CD4-positive, alpha-beta T cell treated with Interleukin-4 for 4 hours (primary cell): Measurements from ENCODE around the gene PDCD2L.
"Not testable (repeated sequence)": the region's sequence is repeated elsewhere in the genome, so short reads cannot be mapped to it uniquely, and the experiment has no call there.

Experiments used
- DNase-seq: peaks from one replicate; pipeline ENCODE4 v3.0.0-alpha.2; 2020

The PDCD2L gene

DNA sequence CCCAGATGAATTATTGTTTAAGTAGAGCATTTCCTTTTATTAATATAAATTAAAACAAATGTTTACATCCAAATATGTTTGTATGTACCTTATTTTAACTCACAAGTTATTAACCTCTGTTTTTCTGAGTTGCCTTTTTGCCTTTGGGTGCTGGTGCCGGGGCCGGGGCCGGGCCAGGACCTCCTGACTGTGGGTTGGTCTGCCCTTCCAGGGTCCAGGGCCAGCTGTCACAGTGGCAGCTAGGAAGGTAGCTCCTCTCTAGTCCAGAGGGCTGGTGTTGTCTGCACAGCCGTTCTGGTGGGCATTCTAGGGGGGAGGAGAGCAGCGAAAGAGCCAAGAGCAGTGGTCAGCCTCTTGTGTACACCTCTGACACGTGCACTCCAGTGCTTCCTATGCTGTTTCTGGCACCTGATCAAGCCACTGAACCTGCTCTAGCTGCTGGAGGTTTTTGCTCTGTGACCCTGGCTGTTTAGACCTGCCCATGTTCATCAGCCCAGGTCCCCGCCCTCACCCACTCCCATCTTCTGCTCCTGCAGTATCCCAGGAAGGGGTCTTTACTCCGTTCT lies 22.0 kb downstream of the PDCD2L start:
- DNase-seq: no peak

DNA sequence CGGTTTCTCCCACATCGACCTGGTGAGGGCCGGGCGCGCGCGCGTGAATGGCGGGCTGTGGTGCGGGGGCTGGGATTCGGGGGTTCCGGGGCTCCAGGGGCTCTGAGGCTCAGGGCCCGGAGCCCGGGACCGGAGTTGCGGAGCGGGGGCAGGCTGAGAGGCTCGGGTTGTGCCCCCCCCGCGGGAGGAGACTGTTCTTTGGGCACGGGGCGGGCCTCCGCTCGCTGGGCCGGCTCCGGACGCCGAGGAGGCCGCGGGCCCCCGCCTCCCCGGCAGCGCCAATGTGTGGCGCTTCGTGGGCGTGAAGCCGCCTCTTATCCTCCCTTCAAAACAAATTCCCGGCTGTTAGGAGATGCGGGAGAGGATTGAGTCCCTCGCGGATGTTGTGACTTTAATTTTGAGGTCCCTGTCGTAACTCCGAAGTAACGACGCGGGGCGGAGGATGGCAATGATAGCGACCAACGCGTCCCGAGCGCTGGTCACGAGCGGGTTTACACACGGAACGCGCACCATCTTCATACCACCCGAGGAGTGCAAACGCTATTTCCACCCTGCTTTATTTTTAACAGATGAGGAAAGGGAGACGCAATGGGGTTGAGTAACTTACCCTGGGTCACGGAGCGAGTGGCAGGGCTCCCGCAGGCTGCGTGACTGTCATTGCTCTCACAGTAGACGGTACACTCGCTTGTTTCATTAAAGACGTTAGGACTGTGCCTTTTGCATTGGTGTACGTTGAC lies 24.5 kb downstream of the PDCD2L start:
- peak; percentile 24 for DNase-seq

DNA sequence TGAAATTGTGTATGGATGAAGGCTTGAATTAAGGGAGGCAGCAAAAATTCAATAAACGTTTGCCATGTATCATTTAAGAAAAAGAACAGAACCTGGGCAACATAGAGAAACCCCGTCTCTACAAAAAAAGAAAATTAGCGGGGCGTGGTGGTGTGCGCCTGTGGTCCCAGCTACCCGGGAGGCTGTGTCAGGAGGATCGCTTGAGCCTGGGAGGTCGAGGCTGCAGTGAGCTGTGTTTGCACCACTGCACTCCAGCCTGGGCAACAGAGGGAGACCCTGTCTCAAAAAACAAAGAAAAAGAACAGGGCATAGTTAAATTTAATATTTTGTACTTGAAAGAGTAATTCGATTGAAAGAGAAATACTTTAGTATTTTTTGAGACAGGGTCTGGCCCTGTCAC lies 25.4 kb downstream of the PDCD2L start:
- DNase-seq: no peak

DNA sequence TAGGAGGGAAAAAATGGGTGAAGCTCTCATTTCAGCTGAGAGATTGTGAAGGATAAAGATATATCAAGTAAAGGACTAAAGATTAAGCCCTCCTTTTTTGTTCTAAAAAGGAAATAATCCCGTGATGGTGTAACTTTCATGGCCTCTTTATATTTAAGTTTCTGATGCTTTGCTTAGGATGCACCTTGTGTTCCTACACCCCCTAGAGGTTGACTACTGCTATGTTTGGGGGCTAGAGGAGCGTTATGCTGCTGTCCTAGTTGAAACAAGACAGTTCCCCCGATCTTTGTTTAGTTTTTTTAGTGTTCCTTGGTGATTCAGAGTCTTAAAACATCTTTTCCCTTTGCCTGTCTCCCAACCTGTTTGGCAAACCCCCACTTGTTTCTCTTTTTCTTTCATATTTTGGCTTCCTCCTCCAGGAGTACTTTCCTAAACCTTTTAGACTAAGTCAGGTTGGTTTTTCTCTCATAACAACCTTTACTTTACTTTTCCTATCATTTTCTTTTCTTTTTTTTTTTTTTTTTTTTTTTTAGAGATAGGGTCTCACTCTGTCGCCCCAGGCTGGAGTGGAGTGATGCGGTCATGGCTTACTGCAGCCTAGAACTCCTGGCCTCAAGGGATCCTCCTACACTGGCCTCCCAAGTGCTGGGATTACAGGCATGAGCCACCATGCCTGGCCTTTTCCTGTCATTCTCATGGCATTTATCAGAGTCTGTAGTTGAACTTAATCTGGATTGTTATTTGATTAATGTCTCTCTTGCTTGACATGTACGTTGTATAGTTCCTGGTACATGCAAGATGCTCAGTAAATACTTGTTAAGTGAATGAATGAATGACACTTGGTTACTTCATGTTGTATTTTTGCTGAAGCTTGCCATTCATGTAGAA lies 26.8 kb downstream of the PDCD2L start:
- peak; percentile 73 for DNase-seq

DNA sequence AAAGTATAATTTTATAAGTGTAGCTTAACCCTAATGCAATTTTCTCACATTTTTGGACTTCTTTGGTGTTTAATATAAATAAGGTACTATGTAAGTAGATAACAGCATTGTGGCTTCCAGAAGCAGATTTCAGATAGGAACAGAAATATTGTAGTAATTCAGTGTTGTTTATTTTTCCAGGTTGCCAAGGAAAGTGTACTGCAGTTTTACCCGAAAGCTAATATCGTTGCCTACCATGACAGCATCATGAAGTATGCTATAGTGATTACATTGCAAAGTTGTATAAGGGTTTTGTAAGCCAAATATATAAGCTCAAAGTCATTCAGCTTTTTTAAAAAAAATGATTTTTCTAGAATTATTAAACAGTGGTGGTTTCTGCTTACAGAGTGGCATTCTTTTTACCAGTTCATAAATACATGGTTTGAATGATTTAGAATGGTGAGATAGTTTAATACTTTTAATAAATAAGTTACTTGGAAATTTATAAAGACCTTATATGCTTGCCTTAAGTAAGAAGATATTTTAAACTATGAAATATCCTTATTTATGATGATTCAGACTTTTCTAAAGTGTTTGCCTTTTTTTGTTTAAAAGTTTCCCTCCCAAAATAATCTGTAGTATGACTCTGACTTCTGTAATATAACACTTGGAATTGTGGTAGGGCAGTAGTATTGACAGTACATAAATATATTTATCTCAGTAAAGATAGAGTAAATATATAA lies 27.6 kb downstream of the PDCD2L start:
- no peak for DNase-seq

DNA sequence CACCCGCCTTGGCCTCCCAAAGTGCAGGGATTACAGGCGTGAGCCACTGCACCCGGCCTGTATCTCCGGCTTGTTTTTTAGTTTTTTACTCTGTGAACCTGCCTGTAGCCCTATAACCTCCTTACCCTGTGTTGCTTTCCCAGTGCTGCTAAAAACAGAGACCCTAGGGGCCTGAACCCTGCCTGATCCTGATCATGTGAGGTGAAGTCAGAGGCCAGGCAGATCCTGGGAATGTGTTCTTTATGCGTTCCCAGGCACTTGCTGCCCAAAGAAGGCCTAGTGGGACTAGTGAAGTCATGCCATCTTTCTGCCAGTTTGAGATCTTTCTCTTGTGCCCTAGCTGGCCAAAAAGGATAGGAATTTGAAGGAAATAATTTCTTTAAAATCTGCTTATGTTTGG lies 28.6 kb downstream of the PDCD2L start:
- no peak for DNase-seq

DNA sequence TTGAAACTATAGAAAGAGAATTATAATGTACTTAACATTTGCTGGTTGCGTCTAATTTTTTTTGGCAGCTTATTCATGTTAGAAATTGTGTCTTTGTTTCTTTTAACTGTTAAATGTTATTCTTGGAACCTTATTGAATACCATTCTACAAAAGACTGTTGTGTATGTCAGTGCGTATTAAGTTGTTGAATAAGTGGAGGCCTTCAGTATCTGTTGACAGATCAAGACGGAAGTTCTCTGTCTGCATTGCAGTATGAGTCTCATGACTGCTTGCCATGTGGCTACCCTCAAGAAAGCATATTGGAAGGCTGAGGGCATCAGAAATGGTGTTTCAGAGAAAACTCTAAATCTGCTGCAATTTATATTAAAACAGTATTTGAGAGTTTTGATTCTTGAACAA lies 32.5 kb downstream of the PDCD2L start:
- DNase-seq: no peak

DNA sequence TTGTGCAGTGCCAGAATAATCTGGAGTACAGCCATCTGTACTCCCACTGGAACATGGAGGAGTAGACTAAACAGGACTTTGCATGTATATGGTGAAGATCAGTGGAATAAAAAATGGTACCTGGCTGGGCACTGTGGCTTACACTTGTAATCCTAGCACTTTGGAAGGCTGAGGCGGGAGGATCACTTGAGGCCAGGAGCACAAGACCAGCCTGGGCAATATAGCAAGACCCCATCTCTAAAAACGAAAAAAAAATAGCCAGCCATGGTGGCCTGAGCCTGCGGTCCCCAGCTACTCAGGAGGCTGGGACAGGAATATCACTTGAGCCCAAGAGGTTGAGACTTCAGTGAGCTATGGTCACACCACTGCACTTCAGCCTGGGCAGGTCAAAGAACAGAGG lies 44.0 kb downstream of the PDCD2L start:
- no peak for DNase-seq

DNA sequence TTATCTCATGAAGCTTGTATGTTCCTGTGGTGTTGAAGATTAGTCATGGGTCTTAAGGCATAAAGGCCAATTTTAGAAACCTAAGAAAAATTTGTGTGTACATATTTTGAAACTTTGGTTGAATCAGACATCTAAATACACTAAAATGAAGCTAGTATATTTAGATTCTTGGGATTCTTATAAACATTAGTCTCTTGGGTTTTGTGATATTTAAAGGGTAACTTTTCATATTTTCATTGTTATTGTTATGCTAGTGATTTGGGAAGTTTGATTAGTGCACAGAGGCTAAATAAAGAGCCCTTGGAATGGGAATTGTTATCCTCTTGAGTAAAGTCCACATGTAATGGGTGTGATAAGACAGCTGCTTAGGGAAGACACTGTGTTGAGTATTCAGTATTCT lies 48.5 kb downstream of the PDCD2L start:
- no peak for DNase-seq

DNA sequence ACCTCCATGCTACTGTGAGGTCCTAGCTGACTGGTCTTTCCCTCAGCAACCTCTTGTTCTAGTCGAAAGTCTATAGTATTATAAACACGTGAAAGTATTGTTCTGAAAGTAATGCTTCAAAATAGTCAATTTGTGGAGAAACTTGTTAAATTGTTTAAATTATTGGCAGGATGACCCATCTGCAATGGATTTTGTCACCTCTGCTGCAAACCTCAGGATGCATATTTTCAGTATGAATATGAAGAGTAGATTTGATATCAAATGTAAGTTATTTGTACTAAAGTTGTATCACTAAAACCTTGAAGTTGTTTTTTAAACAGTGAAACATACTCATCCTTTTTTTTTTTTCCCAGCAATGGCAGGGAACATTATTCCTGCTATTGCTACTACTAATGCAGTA lies 49.9 kb downstream of the PDCD2L start:
- DNase-seq: no peak

DNA sequence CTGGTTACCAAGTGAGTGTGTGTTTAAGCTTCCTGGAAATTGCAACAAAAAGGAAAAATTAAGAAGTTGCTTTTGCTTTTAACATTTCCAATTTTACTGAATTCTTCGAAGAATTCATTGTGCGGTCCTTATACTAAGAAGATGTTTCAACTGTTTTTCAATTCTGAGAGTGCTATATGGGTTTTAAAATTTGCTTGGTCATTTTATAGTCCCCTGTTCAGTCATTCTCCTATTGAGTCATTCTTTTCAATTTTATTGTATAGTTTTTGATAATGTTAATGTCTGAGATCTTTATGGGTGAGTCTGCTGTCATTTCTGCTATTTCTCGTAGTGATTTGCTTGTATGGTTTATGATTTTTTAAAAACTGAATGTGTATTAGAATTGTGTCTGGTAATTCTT lies 50.5 kb downstream of the PDCD2L start:
- no peak for DNase-seq

DNA sequence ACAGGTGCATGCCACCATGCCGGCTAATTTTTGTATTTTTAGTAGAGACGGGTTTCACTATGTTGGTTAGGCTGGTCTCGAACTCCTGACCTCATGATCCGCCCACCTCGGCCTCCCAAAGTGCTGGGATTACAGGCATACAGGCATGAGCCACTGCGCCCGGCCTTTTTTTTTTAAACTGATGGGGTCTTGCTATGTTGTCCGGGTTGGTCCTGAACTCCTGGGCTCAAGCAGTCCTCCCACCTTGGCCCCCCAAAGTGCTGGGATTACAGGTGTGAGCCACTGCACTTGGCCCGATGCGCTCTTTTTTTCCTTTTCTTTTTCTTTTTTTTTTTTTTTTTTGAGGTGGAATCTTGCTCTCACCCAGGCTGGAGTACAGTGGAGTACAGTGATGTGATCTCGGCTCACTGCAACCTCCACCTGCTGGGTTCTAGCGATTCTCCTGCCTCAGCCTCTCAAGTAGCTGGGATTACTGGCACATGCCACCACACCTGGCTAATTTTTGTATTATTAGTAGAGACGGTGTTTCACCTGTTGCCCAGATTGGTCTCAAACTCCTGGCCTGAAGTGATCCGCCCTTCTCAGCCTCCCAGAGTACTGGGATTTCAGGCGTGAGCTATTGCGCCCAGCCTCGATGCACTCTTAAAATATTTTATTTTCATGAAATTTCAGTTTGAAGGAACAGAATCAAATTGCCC lies 51.7 kb downstream of the PDCD2L start:
- DNase-seq: not testable (repeated sequence)

DNA sequence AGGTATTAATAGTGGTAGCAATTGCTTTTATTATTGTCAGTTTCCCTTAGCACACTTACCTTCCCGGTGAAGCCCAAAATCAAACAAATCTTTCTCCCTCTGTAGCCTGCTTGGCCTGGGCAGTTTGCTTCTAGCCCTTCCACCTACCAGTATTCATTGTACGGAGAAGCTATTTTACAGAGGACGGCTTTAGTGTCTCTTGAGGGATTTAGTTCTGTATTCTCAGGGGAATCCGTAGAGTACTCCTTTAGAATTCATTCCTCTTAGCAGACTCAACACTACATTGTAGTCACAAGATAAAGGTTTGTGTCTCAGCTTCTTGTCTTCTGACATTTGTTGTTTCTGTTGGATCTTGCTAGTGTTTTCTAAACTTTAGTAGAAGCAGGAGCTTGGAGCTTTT lies 53.2 kb downstream of the PDCD2L start:
- no peak for DNase-seq

DNA sequence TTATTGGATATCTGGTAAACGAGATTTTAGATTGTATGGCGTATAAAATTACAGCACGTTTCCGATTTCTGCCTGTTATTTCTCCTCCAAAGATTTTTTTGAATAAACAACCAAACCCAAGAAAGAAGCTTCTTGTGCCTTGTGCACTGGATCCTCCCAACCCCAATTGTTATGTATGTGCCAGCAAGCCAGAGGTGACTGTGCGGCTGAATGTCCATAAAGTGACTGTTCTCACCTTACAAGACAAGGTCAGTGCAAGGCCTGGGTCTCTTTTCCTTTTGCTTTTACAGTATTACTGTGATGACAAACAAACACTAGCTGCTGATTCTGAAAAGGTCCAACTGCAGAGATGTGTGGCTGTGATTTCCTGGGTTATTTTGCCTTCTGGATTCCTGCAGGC lies 54.5 kb downstream of the PDCD2L start:
- DNase-seq: no peak

DNA sequence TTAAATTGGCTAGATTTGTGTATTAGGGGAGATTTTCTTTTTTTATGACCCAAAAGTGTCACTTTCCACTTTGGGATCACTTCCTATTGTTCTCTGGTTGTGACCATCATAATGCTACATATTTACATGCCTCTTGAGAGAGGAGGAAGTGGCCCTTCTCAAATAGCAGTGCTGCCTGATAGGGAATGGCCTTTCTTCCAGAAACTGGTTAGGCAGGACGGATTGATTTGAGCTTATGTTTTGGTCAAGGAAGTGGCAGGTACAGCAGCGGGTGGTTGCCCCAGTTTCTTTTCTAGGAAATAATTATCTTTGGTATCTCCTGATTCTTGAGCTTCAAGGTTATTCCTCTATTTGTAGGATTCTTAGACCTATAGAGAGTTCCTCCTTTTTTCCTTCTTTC lies 55.4 kb downstream of the PDCD2L start:
- no peak for DNase-seq

DNA sequence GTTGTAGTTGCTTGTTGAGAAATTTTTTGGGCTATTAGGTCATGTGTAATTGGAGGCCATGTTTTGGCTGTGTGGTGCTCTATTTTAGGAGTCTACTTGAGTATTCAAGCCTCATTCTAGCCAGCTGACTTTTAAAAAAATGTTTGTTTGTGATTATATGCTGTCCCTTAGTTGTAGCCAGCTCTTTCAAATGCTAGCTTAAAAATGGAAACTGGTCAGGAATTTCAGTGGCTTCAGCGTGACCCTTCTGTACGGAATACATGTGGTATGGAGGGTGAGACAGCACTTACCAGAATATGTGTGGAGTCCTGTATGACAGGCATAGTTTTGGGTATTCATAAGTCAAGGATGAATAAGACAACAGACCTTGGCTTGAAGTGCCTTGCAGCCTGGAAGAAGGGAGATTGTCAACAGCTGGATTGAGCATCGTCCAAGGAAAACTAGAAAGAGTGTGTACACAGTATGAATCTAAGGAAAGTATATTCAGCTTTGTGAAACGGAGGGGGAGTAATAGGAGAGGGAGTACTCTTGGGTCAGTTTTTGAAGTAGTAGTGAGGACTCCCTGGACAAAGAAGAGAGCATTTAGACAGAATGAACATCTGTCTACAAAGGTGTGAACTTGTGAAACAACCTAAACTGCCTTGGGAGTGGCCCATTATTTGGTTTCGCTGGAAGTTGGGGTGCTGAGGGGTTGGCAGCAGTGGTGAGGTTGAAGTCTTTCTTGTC lies 57.3 kb downstream of the PDCD2L start:
- no peak for DNase-seq

DNA sequence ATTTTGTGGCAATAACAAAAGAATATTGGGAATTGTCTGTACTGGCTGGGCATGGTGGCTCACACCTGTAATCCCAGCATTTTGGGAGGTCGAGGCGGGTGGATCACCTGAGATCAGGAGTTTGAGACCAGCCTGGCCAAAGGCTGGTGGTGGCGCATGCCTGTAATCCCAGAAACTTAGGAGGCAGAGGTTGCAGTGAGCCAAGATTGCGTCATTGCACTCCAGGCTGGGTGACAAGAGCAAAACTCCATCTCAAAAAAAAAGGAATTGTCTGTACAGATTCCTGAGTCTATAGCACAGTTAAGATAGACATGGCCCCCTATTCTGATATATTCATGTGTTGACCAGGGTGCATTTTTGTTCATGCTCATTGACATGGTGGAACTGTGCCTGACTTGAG lies 60.6 kb downstream of the PDCD2L start:
- not testable (repeated sequence) for DNase-seq

DNA sequence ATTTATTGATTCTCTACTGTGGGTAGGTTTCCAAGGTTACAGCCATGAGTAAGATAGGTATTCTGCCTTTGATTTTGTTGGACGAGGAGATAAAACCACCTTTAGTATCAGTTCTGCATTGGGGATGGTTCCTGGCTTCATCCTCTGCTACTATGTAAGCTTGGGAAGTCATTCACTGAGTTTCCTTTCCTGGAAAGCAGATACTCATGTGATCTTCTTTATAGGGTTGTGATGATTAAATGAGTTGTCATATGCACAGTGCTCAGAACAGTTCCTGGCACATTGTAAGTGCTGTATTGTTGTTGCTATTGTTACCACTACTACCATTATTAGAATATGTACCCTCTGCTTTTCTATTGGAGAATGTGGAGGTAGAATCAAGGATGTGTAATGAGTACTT lies 64.2 kb downstream of the PDCD2L start:
- DNase-seq: no peak

DNA sequence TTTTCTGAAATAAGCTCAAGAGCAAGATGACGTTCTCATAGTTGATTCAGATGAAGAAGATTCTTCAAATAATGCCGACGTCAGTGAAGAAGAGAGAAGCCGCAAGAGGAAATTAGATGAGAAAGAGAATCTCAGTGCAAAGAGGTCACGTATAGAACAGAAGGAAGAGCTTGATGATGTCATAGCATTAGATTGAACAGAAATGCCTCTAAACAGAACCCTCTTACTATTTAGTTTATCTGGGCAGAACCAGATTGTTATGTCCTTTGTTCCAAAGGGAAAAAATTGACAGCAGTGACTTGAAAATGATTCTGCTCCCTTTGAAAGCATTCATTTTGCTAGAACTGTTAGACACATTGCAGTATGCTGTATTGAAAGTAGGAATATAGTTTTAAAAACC lies 64.8 kb downstream of the PDCD2L start:
- DNase-seq: not testable (repeated sequence)

DNA sequence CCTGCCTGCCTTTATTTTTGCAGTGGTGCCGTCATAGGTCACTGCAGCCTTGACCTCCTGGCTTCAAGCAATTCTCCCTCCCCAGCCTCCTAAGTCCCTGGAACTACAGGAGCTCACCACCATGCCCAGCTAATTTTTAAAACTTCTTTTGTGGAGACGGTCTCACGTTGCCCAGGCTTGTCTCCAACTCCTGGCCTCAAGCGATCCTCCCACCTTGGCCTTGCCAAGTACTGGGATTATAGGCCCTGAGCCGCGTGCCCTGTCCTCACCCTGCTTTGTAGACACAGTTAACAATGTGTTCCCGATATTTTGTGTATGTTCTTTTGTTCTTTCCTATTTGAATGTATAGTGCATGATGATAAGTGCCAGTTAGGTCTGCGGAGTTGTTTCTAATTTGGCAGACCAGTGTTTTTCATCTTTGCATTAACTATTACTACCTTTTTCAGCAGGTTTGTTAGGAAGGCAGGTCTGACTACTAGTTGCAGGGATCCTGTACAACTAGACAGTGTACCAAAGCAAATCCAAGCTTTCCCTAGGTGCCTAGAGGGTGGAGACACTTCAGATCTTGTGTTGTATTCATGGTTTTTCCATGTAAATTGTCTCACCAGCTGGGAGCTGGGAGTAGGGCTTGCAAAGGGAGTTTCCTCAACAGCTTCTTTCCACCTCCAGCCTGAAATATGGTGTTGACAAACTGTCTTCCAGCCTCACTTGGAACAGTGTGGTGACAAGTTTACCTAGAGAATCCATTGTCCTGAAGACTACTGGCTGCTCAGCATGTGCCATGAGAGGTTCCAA lies 67.9 kb downstream of the PDCD2L start:
- DNase-seq: no peak
